Measurements from ENCODE around the gene PIGU.
"Not testable (repeated sequence)": the region's sequence is repeated elsewhere in the genome, so short reads cannot be mapped to it uniquely, and the experiment has no call there.

Gene PIGU

GRCh38 chr20:34530342-34530741, 146.6 kb downstream of the PIGU start:
- DNase-seq: no peak

- DNase-seq: no peak
Observed at GRCh38 chr20:34529742-34530141, 147.2 kb downstream of the PIGU start.

DNA sequence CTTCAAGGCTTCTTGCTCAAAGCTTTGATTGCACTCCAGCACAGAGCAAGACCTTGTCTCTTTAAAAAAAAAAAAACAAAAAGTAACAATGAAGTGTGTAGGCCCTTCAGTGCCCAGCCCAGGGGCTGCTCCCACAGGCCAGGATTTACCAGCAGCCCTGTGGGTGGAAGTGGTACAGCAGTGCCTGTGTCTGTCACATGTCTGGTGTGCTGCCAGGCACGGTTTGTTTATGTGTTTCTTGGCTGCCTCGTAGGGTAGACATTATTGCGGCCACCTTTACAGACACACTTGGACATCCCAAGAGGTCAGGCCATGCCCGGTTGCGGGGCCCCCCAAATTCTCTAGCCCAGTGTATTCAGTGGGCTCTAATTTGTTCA, 148.0 kb downstream of the PIGU start:
- no peak for DNase-seq

DNA sequence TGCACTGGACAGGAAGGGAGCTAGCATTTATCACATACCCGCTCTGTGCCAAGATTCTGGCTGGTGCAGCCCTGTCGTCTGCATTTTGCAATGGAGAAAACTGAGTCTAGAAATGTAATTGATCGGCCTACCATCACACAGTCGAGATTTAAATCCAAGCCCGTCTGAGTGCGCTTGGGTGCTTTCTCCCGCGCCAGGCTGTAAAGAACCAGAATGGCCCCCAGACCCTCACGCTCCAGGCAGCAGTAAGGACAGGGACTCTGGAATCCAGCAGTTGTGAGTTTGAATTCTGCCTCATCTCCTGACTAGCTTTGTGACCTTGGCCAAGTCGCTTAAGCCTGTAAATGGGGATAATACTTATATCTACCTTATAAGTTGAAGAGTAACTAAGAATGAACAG, 149.9 kb downstream of the PIGU start:
- no peak for DNase-seq

DNA sequence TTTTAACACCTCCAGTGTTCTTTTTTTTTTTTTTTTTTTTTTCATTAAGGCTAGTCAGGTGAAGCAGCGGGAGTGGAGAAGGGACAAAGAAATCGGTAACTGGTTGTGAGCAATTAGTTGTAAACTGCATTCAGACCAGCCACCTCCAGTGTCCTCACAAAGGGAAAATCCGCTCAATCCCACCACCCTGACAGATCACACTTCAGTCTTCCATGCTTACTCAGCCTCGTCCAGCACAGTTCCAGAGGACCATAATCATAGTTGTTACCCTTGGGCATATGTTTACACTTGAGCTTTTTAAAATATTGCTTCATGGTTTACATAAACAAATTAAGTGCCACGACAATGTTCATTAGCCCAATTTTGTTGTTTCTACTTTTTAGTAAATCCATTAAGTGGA, 150.4 kb downstream of the PIGU start:
- DNase-seq: no peak

GRCh38 chr20:34525709-34526416, 151.0 kb downstream of the PIGU start:
- no peak for DNase-seq

DNA sequence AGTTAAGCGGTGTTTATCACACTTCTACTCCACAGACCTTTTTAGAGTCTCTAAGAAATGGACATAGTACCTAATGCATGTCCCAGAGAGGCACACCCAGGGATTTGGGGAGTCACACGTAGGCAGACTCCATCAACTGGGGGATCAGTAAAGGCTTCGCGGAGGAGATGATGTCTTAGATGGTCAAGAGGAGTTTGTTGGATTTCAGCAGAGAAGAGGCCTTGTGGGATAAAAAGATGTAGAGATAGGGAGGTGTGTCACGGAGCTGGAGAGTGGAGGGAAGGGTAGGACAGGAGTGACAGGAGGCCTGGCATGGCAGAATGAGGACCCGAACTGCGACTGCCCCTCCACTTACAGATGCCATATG, 151.6 kb downstream of the PIGU start:
- no peak for DNase-seq

DNA sequence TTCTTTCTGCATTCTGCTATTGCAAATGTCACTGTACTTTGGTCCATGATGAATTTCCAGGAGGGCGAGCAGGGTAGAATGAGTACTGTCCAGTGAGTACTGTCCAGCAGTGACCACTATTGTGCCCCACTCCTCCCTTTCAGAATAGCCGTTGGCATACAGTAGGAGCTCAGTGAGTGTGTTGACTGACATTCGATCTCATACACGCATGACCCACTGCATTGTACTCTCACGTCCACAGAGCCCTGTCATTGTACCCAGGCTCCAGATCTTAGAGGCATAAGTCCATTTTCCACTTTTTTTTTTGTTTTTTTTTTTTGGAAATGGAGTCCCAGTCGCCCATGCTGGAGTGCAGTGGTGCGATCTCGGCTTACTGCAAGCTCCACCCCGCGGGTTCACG, 152.5 kb downstream of the PIGU start:
- no peak for DNase-seq

DNA sequence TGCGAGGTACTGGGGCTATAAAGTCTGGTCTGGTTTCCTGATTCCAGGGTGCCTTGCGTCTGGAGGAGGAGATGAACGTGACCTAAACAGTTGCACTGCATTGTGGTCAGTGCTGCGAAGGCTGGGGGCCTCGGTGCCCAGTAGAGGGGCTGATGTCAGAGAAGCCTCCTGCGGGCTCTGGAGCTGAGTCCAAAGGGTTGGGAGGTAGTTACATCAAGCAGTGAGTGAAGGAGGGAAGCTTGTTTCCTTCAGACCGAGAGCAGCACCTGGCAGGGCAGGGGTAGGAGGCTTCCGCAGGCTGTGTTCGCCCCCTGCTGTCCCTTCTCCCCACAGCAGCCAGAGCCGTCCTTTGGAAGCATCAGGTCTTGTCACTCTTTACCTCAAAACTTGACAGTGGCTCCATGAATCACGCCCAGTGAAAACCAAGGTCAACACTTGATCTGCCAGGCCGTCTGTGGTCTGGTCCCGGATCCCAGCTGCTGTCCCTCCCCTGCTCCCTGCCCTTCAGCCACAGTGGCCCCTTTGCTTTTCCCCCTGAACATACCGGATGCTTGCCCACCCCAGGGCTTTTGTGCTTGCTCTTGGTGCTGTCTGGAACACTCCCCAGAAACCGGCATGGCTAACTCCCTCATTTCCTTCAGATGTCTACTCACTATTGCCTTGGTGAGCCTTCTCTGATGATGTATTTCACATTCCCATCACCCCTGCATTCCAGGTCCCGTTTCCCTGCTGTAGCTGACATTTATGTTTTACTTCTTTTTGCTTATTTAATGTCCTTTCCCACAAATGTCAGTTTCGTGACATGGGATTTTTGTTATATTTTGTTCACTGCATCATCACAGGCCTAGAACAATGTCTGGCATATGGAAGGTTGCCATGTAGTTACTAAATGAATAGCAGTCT, 153.7 kb downstream of the PIGU start:
- DNase-seq: peak; percentile 49

DNA sequence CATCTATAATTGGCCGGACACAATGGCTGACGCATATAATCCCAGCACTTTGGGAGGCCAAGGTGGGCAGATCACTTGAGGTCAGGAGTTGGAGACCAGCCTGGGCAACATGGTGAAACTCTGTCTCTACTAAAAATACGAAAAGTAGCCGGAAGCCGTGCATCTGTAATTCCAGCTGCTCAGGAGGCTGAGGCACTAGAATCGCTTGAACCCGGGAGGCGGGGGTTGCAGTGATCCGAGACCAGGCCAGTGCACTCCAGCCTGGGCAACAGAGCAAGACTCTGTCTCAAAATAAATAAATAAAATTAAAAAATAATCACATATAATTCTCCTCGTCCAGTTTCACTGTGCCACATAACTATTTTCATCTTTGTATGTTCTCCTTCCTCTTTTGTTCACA, 157.1 kb downstream of the PIGU start:
- DNase-seq: not testable (repeated sequence)

DNA sequence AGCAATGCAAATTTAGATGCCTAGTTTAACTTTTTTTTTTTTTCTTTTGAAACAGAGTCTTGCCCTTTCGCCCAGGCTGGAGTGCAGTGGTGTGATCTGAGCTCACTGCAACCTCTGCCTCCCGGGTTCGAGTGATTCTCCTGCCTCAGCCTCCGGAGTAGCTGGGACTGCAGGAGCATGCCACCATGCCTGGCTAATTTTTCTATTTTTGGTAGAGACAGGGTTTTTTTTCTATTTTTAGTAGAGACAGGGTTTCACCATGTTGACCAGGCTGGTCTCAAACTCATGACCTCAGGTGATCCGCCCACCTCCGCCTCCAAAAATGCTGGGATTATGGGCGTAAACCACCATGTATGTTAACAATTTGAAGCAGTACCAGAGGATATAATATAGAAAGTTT, 158.0 kb downstream of the PIGU start:
- DNase-seq: not testable (repeated sequence)

- DNase-seq: no peak
Observed at GRCh38 chr20:34517114-34517505, 159.8 kb downstream of the PIGU start.

DNA sequence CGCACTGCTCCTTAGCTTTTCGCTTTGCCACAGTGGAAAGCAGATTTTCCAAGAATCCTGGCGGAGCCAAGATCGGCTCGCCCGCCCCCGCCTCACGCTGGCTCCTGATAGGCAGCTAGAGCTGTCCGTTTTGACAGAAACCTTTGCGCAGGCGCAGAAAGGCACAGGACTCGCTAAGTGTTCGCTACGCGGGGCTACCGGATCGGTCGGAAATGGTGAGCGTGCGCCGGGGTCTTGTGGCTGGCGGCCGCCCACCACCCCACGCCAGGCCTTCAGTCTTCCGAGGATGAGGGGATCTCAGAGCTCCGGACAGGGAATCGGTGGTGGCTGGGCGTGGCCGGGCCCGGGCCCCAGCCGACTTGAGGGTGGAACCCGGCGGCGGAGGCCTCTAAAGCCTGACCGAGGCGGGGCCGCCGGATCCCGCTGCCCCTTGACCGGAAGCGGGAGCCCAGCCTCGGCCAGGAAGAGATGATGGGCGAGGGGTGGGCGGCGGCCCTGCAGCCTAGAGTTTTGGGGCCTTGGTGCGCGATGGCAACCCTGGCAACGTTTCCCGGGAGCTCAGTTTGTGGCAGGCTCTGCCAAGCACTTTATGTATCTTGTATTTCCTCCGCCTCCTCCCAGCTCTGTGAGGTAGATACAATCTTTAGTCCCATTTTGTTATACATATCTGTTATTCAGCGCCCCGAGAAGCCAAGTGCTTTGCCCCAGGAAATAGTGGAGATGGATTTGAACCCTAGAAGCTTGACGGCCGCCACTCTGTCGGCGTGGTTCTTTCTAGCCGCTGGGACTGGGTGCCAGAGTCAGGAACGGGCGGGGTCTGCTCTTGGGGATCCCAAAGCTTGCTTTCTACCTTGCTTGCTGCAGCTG, 160.4 kb downstream of the PIGU start, which contains the start of gene DYNLRB1:
DYNLRB1 (plus strand) TSS at position 176 of the 867 bp plus-strand sequence; CDS start at position 213, 37 bp downstream.
- DNase-seq: peak; percentile 96

DNA sequence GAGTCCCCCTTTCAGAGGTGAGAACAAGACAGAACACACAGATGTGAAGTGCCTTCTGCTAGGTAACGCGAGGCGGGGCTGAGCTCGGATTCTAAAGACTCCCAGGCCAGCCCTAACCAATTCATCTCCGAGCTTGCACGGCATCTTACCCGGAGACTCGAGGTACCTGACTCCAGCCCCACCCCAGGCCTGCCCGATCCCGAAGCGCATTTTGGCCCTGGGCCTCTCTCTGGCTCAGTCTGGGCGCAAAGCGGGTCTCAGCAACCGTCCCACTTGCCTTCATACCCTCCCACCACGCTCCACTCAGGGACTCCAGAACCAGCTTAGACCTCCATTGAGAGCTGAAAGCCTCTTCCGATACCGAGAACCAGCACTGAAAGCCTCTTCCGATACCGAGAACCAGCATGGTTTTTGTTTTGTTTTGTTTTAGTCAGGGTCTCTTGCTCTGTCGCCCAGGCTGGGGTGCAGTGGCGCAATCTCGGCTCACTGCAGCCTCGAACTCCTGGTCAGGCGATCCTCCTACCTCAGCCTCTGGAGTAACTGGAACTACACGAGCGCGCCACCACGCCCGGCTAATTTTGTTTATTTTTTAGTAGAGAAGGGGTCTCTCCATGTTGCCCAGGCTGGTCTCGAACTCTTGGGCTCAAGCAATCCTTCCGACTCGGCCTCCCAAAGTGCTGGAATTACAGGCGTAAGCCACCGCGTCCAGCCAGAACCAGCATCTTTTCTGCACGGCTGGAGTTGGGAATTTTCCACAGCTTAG, 161.2 kb downstream of the PIGU start:
- peak; percentile 97 for DNase-seq

DNA sequence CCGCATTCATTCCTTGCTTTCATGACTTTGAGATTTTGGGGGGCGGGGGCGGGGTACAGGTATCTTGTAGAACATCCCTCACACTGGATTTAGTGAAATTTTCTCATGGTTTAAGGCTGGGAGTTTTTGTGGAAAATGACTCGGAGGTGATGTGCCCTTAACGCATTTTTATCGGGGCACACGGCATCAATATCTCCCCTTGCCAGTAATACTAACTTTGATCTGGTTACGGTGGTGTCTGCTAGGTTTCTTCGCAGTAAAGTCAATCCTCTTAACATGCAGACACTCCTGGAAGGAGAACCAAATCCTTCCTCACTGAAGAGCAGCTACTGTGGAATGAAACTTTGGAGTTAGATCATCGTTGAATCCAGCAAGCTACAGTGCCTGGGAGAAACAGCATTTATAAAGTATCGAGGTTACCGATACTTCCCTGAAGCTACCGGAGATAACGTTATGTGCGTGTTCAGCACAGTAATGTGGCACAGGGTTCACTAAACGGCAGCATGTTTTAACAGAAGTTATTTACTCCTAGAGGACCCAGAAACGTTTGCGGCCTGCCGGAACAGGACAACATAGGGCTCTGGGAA, 161.9 kb downstream of the PIGU start:
- no peak for DNase-seq

GRCh38 chr20:34514034-34514433, 162.9 kb downstream of the PIGU start:
- DNase-seq: not testable (repeated sequence)

DNA sequence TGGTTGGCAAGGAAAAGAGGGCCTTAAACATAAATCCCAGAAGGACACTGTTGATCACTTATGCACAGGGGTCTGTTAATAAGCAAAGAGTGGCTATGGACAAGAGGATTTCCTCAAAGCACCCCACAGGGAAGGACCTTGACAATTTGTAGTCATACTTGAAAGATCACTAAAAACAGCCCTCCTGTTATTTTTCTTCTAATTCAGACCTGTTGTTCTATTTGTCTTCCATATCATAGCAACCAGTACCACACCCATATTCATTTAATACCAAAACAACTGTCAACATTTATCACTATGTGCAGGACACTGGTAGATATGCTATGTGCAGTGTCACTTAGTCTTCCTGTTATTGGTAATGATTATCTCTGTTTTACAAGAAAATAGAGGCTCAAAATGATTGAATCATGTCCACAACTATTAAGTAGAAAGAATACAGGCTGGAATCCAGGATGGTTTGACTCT, 163.9 kb downstream of the PIGU start:
- DNase-seq: no peak

GRCh38 chr20:34512266-34512954, 164.5 kb downstream of the PIGU start:
- no peak for DNase-seq

- DNase-seq: no peak
Observed at GRCh38 chr20:34511891-34512265, 165.0 kb downstream of the PIGU start.

GRCh38 chr20:34510575-34510974, 166.3 kb downstream of the PIGU start:
- no peak for DNase-seq

Measured in NCI-H2171 treated with DMSO at 0.1 percent for 48 hours (cell line).